K562 (cell line): ENCODE results near the gene FOXL2NB. TPM values are rescaled to one million over a fixed set of nuclear protein-coding genes. Genes with fewer than 3 reads are reported as not detected.

ENCODE experiments used
- ATAC-seq: fragments of 200-7000 bp; cut with Tn5 transposase; 3 replicates; pipeline ENCODE4 v1.9.1; 2020; ENCODE audit warnings: moderate library complexity
- BruUV-seq: library from RNA; stranded (reverse); fragments of 400-500 nt; replicated peaks from 2 replicates; lab custom pipeline; 2021; lab: Mats Ljungman, UMichigan
- CTCF ChIA-PET: fragments of 300-600 bp; formaldehyde crosslinking; extraction: SDS; loops from one replicate; lab custom pipeline; 2021; ENCODE audit warnings: low intra/inter-chr PET ratio; lab: Yijun Ruan, JAX
- POLR2A ChIA-PET: fragments of 300-600, 350-650 bp; sonication (Branson Sonifier 250); formaldehyde crosslinking; extraction: SDS; loops from one replicate; lab custom pipeline; 2021; ENCODE audit warnings: antibody characterized with exemption, inconsistent platforms; lab: Yijun Ruan, JAX
- DNase-seq, 4 experiments: peaks; one replicate each; pipeline versions ENCODE4 v3.0.0 to v3.0.0-alpha.2; 2011 to 2018; ENCODE audit warnings: low spot score in 3 of 4, mixed read lengths in 3 of 4; ENCODE audit errors: extremely low read depth in 1 of 4
- FAIRE-seq: peaks from 2 replicates; lab custom pipeline; 2011; peaks lifted over from hg19 to GRCh38; lab: Jason Lieb, UNC
- H2AFZ ChIP-seq: 2 replicates; pipeline ENCODE4 v1.6.0; 2011; ENCODE audit warnings: low read depth, low read length, control low read depth, inconsistent platforms
- H3K27ac ChIP-seq: fragments of 200-600 bp; 3 replicates; pipeline ENCODE4 v1.8.0; 2011; ENCODE audit warnings: low read depth, mild to moderate bottlenecking, control low read depth, inconsistent platforms, low read length, moderate library complexity, mixed read lengths; ENCODE audit errors: extremely low read depth
- H3K27me3 ChIP-seq, 2 experiments: fragments of 300-600 bp in 1 of 2; 2 replicates in 1 of 2; 3 replicates in 1 of 2; pipeline versions ENCODE4 v1.6.0 to v1.8.0; 2011; ENCODE audit warnings: inconsistent platforms in 2 of 2, low read length in 2 of 2, mild to moderate bottlenecking in 1 of 2, mixed read lengths in 1 of 2, moderate library complexity in 1 of 2; ENCODE audit not compliant: control insufficient read depth in 2 of 2, insufficient read depth in 2 of 2
- H3K36me3 ChIP-seq: fragments of 300-600 bp; 3 replicates; pipeline ENCODE4 v1.8.0; 2011; ENCODE audit warnings: mild to moderate bottlenecking, low read length, inconsistent platforms; ENCODE audit not compliant: control insufficient read depth, insufficient read depth
- H3K4me1 ChIP-seq, 2 experiments: fragments of 200-600 bp in 1 of 2; replicated peaks in 1 of 2; 2 replicates in 1 of 2; 3 replicates in 1 of 2; pipeline versions ENCODE4 v1.5.1 to v1.8.0; 2011; ENCODE audit warnings: inconsistent platforms in 2 of 2, low read length in 2 of 2, mild to moderate bottlenecking in 1 of 2, mixed read lengths in 1 of 2, moderate library complexity in 1 of 2; ENCODE audit not compliant: control insufficient read depth in 2 of 2, insufficient read depth in 2 of 2
- H3K4me2 ChIP-seq: 2 replicates; pipeline ENCODE4 v1.6.1; 2011; ENCODE audit warnings: low read length, control low read depth, inconsistent platforms, mixed read lengths; ENCODE audit not compliant: insufficient read depth
- H3K4me3 ChIP-seq: fragments of 200-600 bp; sonication (generic), shearing (Covaris generic); 2 replicates; pipeline ENCODE4 v1.5.1; 2016; ENCODE audit warnings: control low read depth, inconsistent platforms
- H3K79me2 ChIP-seq: fragments of 200-600 bp; 3 replicates; pipeline ENCODE4 v1.8.0; 2011; ENCODE audit warnings: low read length, inconsistent platforms; ENCODE audit not compliant: control insufficient read depth, insufficient read depth
- H3K9ac ChIP-seq, 2 experiments: 2 replicates each; pipeline versions ENCODE4 v1.6.0 to v1.6.1; 2011; ENCODE audit warnings: low read depth in 2 of 2, low read length in 2 of 2, control low read depth in 1 of 2, inconsistent platforms in 1 of 2, mild to moderate bottlenecking in 1 of 2, mixed read lengths in 1 of 2; ENCODE audit not compliant: insufficient read depth in 1 of 2
- H3K9me1 ChIP-seq: one replicate; pipeline ENCODE4 v1.6.0; 2011; ENCODE audit warnings: inconsistent platforms, mild to moderate bottlenecking, low read length, moderate library complexity; ENCODE audit not compliant: control insufficient read depth, insufficient read depth
- H3K9me3 ChIP-seq: replicated peaks from 2 replicates; pipeline ENCODE4 v1.5.1; 2011; ENCODE audit warnings: low read depth, low read length, inconsistent platforms; ENCODE audit not compliant: control insufficient read depth, insufficient read depth
- H4K20me1 ChIP-seq: replicated peaks from 2 replicates; pipeline ENCODE4 v1.6.1; 2011; ENCODE audit warnings: low read length, inconsistent platforms, mixed read lengths; ENCODE audit not compliant: control insufficient read depth, insufficient read depth
- CREM ChIP-seq: IDR thresholded peaks from 2 replicates; pipeline ENCODE4 v1.6.1; 2014; ENCODE audit warnings: antibody characterized with exemption, low read depth
- CTCF ChIP-seq, 3 experiments: IDR thresholded peaks in 2 of 3; conservative IDR thresholded peaks in 1 of 3; 2 replicates each; pipeline ENCODE4 v1.5.1; 2011 to 2012; ENCODE audit warnings: low read length in 3 of 3, mild to moderate bottlenecking in 3 of 3, control low read depth in 2 of 3, improper control_type of control experiment in 1 of 3, inconsistent platforms in 1 of 3, low read depth in 1 of 3, mixed read lengths in 1 of 3, moderate library complexity in 1 of 3; ENCODE audit not compliant: insufficient read depth in 2 of 3
- ETV1 ChIP-seq: fragments of 450-650 bp; conservative IDR thresholded peaks from 2 replicates; pipeline ENCODE4 v1.6.1; 2016; ENCODE audit warnings: missing genetic modification characterization, control low read depth, low read depth, missing compliant biosample characterization
- ID3 ChIP-seq, 2 experiments: fragments of 250-450 bp in 1 of 2; fragments of 450-650 bp in 1 of 2; sonication (Bioruptor Pico) in 1 of 2; IDR thresholded peaks; 2 replicates each; pipeline versions ENCODE4 v1.6.1 to v1.8.0; 2016 to 2021; ENCODE audit warnings: mild to moderate bottlenecking in 2 of 2, moderate library complexity in 2 of 2, missing compliant biosample characterization in 1 of 2, missing genetic modification characterization in 1 of 2
- POLR2H ChIP-seq: IDR thresholded peaks from 2 replicates; pipeline ENCODE4 v1.6.1; 2016; ENCODE audit warnings: missing genetic modification characterization, low read depth, mild to moderate bottlenecking, control low read depth, missing compliant biosample characterization, moderate library complexity
- RB1 ChIP-seq: fragments of 450-650 bp; IDR thresholded peaks from 2 replicates; pipeline ENCODE4 v1.6.1; 2017; ENCODE audit warnings: low read depth, mild to moderate bottlenecking
- SRSF1 ChIP-seq: fragments of 200-400 bp; formaldehyde crosslinking; IDR thresholded peaks from 2 replicates; pipeline ENCODE4 v1.6.1; 2017; ENCODE audit warnings: mild to moderate bottlenecking, low read depth, low read length, moderate library complexity
- TFAP4 ChIP-seq: sonication (generic); formaldehyde crosslinking; IDR thresholded peaks from 2 replicates; pipeline ENCODE4 v1.8.0; 2022; ENCODE audit warnings: missing genetic modification reagents, mild to moderate bottlenecking, moderate library complexity, borderline replicate concordance
- WGBS: fragments of 100-300 bp; shearing (Covaris generic); methylation state at CpG from one replicate; pipeline ENCODE4 v1.1.6; 2016; ENCODE audit warnings: low coverage, mixed read lengths; ENCODE audit not compliant: insufficient coverage; ENCODE audit errors: missing lambda C conversion rate; 5-methylcytosine and 5-hydroxymethylcytosine counted together
- in situ Hi-C: fragments of 300-500 bp; cut with MboI; formaldehyde crosslinking; loops from 4 replicates; pipeline ENCODE4 v1.15.0; 2018; ENCODE audit warnings: inconsistent platforms, mixed read lengths
- intact Hi-C: fragments of 100-400 bp; cut with micrococcal nuclease; formaldehyde crosslinking; loops from 2 replicates; pipeline ENCODE4 v1.14.2; 2022
- polyA plus RNA-seq, 8 experiments: library from polyadenylated mRNA; depleted of rRNA in 4 of 8; stranded (reverse) in 5 of 8; unstranded in 3 of 8; fragments of >200 nt; fragmentation: Nextera tagmentation in 2 of 8; fragmentation: Illumina TruSeq in 1 of 8; extraction: Ambion mirVana in 2 of 8; extraction: Trizol in 1 of 8; gene quantifications; 2 replicates each; pipeline versions ENCODE4 v1.2.1 to v1.2.3, GENCODE V29; 2011 to 2014; ENCODE audit warnings: inconsistent platforms in 1 of 8, missing spikeins in 1 of 8
- total RNA-seq, 7 experiments: library from RNA; depleted of rRNA in 6 of 7; stranded (reverse); fragments of >200 nt in 6 of 7; fragmentation: Illumina TruSeq in 2 of 7; extraction: Trizol in 2 of 7; gene quantifications; 2 replicates each; pipeline versions ENCODE4 v1.2.1 to v1.2.3, GENCODE V29; 2011 to 2021; ENCODE audit warnings: low replicate concordance in 1 of 7

FOXL2NB gene
- total and polyA plus RNA-seq, 9 of the 15 experiments (the other 6 are each of a cell fraction or from before 2014, with no cell fraction given) = 0.71 to 17.4 (median 9.0) TPM

- no peak overlapping the region for H3K4me3 ChIP-seq
- in situ Hi-C loops (no loop called here), intact Hi-C loops (loop anchor here (2.0 to 5.0 kb wide), 4 partner anchors 329 to 507 kb away; partner anchors contain the start of gene CEP70)
- no peaks in the 10 kb centered on the region for H3K9me1 ChIP-seq
- ChIA-PET POLR2A (interaction anchor here (0.6 to 1.9 kb wide), 6 partner anchors 10 to 228 kb away, joined by 3 to 14 read pairs (median 3); no protein-coding TSS in a partner anchor), CTCF (interaction anchor here (0.8 to 2.5 kb wide), 4 partner anchors 225 to 506 kb away, joined by 3 to 16 read pairs (median 6); partner anchors contain the start of gene CEP70)
- FAIRE-seq = peak; percentile 95
- peak overlapping the region in 1 of 2 experiments; percentile 84; a peak in 2 of 4 replicates for H3K9ac ChIP-seq
- H3K4me1 ChIP-seq = peaks cover 2 to 3% of the 10 kb centered on the region in 2 experiments; a peak in 4 of 5 replicates
- H3K36me3 ChIP-seq = no peaks in the 10 kb centered on the region
- no peaks in the 10 kb centered on the region for H4K20me1 ChIP-seq
- H3K27ac ChIP-seq = no peak overlapping the region
- no peaks in the 10 kb centered on the region for H3K9me3 ChIP-seq
- no peaks in the 10 kb centered on the region for H3K79me2 ChIP-seq
- H3K4me2 ChIP-seq = peak overlapping the region; percentile 56
- H2AFZ ChIP-seq = peak overlapping the region; percentile 97
- BruUV-seq = no TSS peak
- DNase-seq = peak; percentile 68 to 91 (median 76)
- H3K27me3 ChIP-seq = no peaks in the 10 kb centered on the region
- ATAC-seq = peak; percentile 95
- WGBS = 3% methylated on average over 6 of the region's 6 CpGs
- no peak for TF ChIP-seq ID3 (CRISPR knock-in tag; IDR thresholded peaks at IDR 0.05)
- TF ChIP-seq ID3 (tag; IDR thresholded peaks at IDR 0.05) = 0 out of 2 replicates have a peak, but pooled peaks have one; percentile 49
- peak; percentile 54; the same call in 1 of the 2 replicates for TF ChIP-seq RB1
- 0 out of 2 replicates have a peak, but pooled peaks have one; percentile 25 for TF ChIP-seq ETV1 (tag)
- TF ChIP-seq TFAP4 (CRISPR knock-in tag) = 0 out of 2 replicates have a peak, but pooled peaks have one; percentile 34
- peak; percentile 57 for TF ChIP-seq CREM
- no peak for TF ChIP-seq POLR2H (tag)
- TF ChIP-seq CTCF (IDR thresholded peaks at IDR 0.05 in 2 of 3, conservative IDR thresholded peaks at IDR 0.05 in 1 of 3; ENCODE audit: insufficient read depth in 2 of 3, low read depth in 1 of 3, low read length in 3 of 3) = peak; percentile 86 to 95 (median 95)
- TF ChIP-seq SRSF1 = no peak
Observed at GRCh38 chr3:138923531-138923994, 23.5 kb upstream of the FOXL2NB start.
